Panc1 (cell line): ENCODE measurements around the gene EHD1.

Experiments used
- CTCF ChIP-seq: fragments of 450-650 bp; IDR thresholded peaks from 2 replicates; pipeline ENCODE4 v1.5.1; 2017; ENCODE audit warnings: mild to moderate bottlenecking
- POLR2AphosphoS5 ChIP-seq: IDR thresholded peaks from 2 replicates; pipeline ENCODE4 v1.6.1; 2012; ENCODE audit warnings: mild to moderate bottlenecking, low read depth, low read length, moderate library complexity
- SIN3A ChIP-seq: IDR thresholded peaks from 2 replicates; pipeline ENCODE4 v1.6.1; 2012; ENCODE audit warnings: low read depth, mild to moderate bottlenecking, low read length, moderate library complexity, borderline replicate concordance; ENCODE audit not compliant: insufficient read depth

GRCh38 chr11:64846998-64847666 is 31.3 kb downstream of the EHD1 start:
- TF ChIP-seq CTCF, result peak; percentile 99
- TF ChIP-seq POLR2AphosphoS5, result no peak; the same call in 1 of the 2 replicates
- TF ChIP-seq SIN3A, result no peak
